Daoy (cell line): Measurements from ENCODE around the gene COQ8A. TPM values are rescaled to one million over a fixed set of nuclear protein-coding genes. Genes with fewer than 3 reads are reported as not detected.
"Not testable (repeated sequence)": the region's sequence is repeated elsewhere in the genome, so short reads cannot be mapped to it uniquely, and the experiment has no call there.

ENCODE experiments used
- DNase-seq: peaks from one replicate; pipeline ENCODE4 v3.0.0-alpha.2; 2015; ENCODE audit warnings: low read depth
- total RNA-seq: library from RNA; depleted of rRNA; stranded (reverse); fragments of >200 nt; shearing (Covaris generic); gene quantifications from 2 replicates; pipeline ENCODE4 v1.2.3, GENCODE V29; 2014

COQ8A gene
- total RNA-seq, 1 experiment from 2014 or later, result 15.5 TPM

GRCh38 chr1:226984521-226985238 lies 44.6 kb downstream of the COQ8A start:
- DNase-seq, result no peak

GRCh38 chr1:226985239-226985838 lies 45.2 kb downstream of the COQ8A start:
- no peak for DNase-seq

- DNase-seq, result no peak
These were observed 45.9 kb downstream of the COQ8A start for GRCh38 chr1:226985839-226986463.

- no peak for DNase-seq
These were observed 46.5 kb downstream of the COQ8A start for GRCh38 chr1:226986496-226987178.

GRCh38 chr1:226987179-226987536 lies 47.1 kb downstream of the COQ8A start:
- DNase-seq, result no peak

DNA sequence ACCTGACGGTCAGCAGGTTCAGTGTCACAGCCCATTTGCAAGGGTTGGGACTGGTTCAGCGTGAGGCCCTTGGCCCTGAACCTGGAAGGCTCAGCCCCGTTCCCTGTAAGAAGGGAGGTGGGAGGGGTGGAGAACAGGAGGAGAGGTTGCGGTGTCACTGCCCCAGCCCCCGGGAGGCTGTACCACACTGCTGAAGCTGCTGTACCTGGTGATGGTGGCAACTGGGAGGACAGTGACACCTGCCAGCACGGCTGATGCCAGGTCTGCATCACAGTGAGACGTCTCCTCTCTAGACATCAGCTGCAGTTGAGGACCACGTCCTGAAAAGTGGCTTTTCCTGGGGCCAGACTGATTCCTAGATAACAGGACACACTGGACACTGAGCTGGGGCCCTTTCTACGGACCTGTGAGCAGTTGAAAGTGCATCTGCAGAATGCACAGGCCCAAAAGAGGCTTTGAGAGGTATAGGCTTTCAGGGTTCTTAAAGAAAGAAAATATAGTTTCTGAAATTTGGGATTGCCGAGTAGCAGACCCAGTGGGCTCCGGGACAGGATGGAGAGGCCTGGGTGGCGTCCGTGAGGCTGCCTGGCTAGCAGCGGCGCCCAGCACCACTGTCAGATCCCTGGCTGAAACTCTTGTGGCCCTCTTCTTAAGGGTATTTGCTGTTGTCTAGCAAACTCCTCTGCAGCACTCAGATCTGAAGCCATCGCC lies 47.7 kb downstream of the COQ8A start:
- DNase-seq, result no peak

DNA sequence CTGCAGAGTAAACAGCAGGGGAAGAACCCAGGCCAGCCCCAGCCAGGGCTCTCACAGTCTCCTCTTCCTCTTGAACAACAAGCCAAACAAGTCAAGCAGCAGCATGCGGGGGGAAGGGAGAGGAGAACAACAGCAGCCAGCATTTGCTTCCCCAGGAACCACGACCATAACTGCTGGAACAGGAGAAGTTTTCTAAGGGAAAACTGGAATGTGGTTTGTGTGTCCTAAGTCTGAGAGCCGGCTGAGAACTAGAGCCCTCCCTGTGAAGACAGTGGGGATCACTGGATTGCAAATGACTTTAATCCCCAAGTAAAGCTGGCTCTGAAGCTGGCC lies 48.2 kb downstream of the COQ8A start:
- DNase-seq, result no peak

DNA sequence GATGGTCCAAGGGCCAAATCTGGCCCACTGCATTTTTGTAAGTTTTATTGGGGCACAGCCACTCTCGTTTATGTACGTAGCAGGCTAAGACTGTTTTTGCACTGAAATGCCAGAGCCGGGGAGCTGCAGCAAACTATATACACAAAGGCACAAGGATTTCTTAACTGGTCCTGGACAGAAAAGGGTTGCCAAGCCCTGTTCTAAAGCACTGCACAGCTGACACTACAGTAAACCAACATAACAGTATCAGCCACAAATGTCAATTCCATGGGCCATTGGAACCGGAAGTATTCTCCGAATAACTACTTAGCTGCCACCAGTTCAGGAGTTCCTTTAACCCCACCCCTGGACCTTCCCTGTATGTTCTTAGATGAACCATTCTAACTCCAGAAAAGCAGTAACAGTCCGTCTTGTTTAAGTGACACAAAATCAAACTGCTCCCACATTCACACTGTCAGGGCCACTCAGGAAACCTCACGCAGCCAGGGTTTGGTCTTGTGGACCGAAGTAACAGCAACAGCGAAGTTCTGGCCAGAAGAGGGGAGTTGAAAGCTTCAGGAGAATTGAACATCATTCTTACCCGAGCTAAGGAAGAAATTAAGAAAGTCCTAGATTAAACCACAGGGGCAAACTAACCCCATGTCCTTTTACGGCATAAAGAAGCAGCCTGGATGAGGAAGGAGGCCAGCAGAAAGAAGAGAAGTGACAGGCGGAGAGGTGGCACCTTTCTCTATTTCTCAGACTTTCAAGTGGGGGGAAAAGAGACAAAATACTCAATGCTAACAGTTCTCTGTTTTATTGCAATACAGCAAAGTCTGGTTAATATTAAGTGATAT lies 49.2 kb downstream of the COQ8A start:
- no peak for DNase-seq

- DNase-seq, result no peak
These were observed 50.1 kb downstream of the COQ8A start for GRCh38 chr1:226990133-226990716.

DNA sequence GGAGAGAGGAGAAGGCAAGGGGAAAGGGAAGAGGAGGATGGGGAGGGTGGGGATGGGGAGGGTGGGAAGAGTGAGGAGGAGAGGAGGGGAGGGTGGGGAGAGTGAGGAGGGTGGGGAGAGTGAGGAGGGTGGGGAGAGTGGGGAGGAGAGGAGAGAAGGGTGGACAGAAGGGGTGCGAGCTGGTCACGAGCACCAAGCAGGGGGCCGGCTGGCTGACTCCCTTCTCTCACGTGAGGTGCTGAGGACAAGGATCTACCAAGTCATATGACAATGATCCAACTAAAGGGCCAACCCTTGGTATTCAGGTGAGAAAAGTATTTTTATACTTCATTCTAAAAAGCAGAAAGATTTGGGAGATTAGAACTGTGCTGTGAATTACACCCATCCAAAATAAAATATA lies 51.8 kb downstream of the COQ8A start:
- DNase-seq, result no peak

DNA sequence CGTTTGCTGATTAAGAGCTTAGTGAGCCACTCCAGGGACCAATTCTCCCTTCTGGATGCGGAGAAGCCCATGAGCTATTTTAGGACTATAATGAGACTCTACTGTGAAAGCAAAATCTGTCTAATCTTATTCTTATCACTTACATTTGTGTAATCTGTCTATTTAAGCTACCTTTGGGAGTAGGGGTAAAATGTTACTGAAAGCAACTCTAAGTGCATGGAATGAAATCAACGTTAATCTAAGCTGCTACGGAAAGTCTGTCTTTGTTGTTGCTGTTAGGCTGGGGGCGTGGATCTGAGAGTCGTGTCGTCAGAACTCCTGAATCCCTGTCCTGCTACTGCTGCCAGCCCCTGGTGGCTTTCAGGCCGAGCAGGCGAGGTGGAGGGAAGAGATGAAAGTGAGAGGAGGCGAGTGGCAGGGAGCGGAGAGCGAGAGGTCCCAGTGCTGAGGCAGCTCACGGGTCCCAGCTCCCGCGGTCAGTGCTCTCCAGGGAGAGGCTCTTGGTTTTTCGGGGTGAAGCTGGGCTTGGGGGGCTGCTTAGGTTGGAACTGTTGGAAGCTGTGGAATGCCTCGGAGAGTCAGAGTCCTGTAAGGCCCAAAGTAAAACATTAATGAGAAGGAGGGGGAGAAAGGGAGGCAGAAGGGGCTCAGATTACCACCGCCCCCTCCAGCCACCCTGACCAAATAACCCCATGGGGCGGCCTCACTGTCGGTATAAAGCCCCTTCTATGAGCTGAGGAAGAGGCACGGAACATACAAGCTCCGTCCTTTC lies 53.9 kb downstream of the COQ8A start:
- no peak for DNase-seq

GRCh38 chr1:226994586-226995364 lies 54.7 kb downstream of the COQ8A start:
- no peak for DNase-seq

GRCh38 chr1:226995365-226996332 lies 55.6 kb downstream of the COQ8A start:
- no peak for DNase-seq

- not testable (repeated sequence) for DNase-seq
These were observed 59.5 kb downstream of the COQ8A start for GRCh38 chr1:226999579-226999978.

- DNase-seq, result no peak
These were observed 62.5 kb downstream of the COQ8A start for GRCh38 chr1:227002531-227003049.

DNA sequence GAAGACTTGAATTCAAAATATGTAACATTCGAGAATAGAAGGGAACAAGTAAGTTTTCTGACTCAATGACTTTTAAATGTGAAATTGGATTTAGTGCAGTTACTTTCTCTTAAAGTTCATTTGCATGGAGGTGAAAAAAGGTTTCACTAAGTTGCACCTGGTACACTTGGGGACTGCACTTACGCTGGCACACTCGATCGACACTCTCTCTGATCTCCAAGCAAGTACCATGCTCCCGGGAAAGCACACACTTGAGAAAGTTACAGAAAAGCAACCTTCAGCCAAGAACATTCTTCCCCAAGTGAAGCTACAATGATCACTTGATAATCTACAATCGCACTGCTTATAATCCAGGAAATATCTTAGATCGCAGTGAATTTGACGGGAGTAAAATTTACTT lies 63.1 kb downstream of the COQ8A start:
- no peak for DNase-seq

DNA sequence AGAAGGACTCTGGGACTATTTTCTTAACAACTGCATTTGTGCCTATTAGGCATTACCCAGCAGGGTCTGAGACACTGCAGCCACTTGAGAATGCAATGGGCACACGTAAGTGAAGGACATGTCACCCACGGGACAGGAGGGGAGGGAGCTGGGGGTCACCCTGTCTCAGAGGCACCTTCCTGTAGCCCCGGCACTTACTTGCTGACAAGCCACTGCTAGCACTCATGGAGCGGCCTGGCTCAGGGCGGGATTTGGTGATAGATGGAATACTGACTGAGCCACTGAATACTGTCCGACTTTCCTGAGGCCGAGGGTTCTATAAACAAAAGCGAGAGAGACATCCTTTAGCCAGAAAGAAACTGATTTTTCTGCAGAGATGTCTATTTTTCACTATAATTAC lies 64.7 kb downstream of the COQ8A start:
- no peak for DNase-seq
